Heart left ventricle (tissue), 13 donors: ENCODE measurements around the gene APEH.

Source experiments
- CTCF ChIP-seq, 12 donors: fragments of 200-600 bp; sonication (generic) in 4 of 12; IDR thresholded peaks; one replicate each; pipeline versions ENCODE4 v1.5.0 to v1.8.0; 2018 to 2022; ENCODE audit warnings: antibody characterized with exemption in 12 of 12, mild to moderate bottlenecking in 5 of 12
- POLR2A ChIP-seq, 2 donors: fragments of 450-650 bp; IDR thresholded peaks; one replicate each; pipeline ENCODE4 v1.6.1; 2017; ENCODE audit warnings: antibody characterized with exemption in 2 of 2, mild to moderate bottlenecking in 2 of 2, moderate library complexity in 2 of 2
- donor health status: ischemic (EF 13 %, LVEDD 7.1; RV severe dilation, severe dysfunction).
- donor health status: DM: no; HTN: yes; CAD: no.
- donor health status: DM: no; HTN: no; CAD: no.
- donor health status: ischemic (EF 25% LVEDD 6.9; RV normal size, moderate dysfunction).
- donor health status: ischemic (EF 25% LVEDD 5.7; RV mildly dilated, moderate dysfunction).
- donor health status: ischemic (EF 35%, LVEDD 5.7; RV mildly dilated, moderate dysfunction).
- donor health status: nonischemic (EF 11% LVEDD 7.7; RV severe dilation, severe dysfunction).
- donor health status: DM: yes; HTN: yes; CAD: no.
- donor health status: PGD.
- donor health status: ischemic (EF 29% LVEDD 5.4; RV normal size, mild dysfunction).
- donor health status: nonischemic (EF 23%, LVEDD 6.1; RV moderate dilation, normal function).

GRCh38 chr3:49703443-49703927, 29.3 kb downstream of the APEH start:
- TF ChIP-seq CTCF (IDR thresholded peaks at IDR 0.05) (peak; percentile 59 to 80 (median 74)), POLR2A (IDR thresholded peaks at IDR 0.05) (no peak)
